HEK293 (cell line): ENCODE data around the gene DGKB.

Experiments
- CTCF ChIA-PET: fragments of 350-600 bp; formaldehyde crosslinking; extraction: SDS; loops from one replicate; lab custom pipeline; 2021; ENCODE audit warnings: antibody characterized with exemption; lab: Yijun Ruan, JAX
- POLR2A ChIA-PET: fragments of 300-600 bp; formaldehyde crosslinking; extraction: SDS; loops from one replicate; lab custom pipeline; 2020; ENCODE audit warnings: antibody characterized with exemption, inconsistent platforms; lab: Yijun Ruan, JAX
- H3K27ac ChIP-seq: fragments of 200-500 bp; sonication (Bioruptor generic); 2 replicates; pipeline ENCODE4 v1.5.1; 2014; ENCODE audit warnings: low read depth, low read length, control low read depth, inconsistent platforms; ENCODE audit errors: extremely low read depth
- H3K36me3 ChIP-seq, 2 experiments: fragments of 200-500 bp in 1 of 2; sonication (Bioruptor generic) in 1 of 2; 1 replicate in 1 of 2; 2 replicates in 1 of 2; pipeline ENCODE4 v1.5.1; 2014 to 2017; ENCODE audit warnings: inconsistent platforms in 2 of 2, low read length in 2 of 2; ENCODE audit not compliant: control insufficient read depth in 2 of 2, insufficient read depth in 1 of 2
- H3K4me1 ChIP-seq: fragments of 200-500 bp; sonication (Bioruptor generic); 2 replicates; pipeline ENCODE4 v1.5.1; 2014; ENCODE audit warnings: mild to moderate bottlenecking, low read length, inconsistent platforms; ENCODE audit not compliant: control insufficient read depth, insufficient read depth
- H3K4me3 ChIP-seq: 2 replicates; pipeline ENCODE4 v1.5.1; 2011; ENCODE audit warnings: low read depth, mild to moderate bottlenecking, control low read depth, low read length, moderate library complexity
- H3K9me3 ChIP-seq: fragments of 200-500 bp; sonication (Bioruptor generic); 2 replicates; pipeline ENCODE4 v1.5.1; 2014; ENCODE audit warnings: low read depth, low read length, inconsistent platforms; ENCODE audit not compliant: control insufficient read depth, insufficient read depth
- FEZF1 ChIP-seq: fragments of 450-650 bp; formaldehyde crosslinking; IDR thresholded peaks from 2 replicates; pipeline ENCODE4 v1.5.1; 2016; ENCODE audit warnings: missing biosample characterization, missing genetic modification characterization
- HOXC10 ChIP-seq: sonication (generic); formaldehyde crosslinking; IDR thresholded peaks from 2 replicates; pipeline ENCODE4 v1.8.1; 2023; ENCODE audit warnings: mild to moderate bottlenecking, missing genetic modification reagents
- IKZF3 ChIP-seq: fragments of 450-650 bp; IDR thresholded peaks from 2 replicates; pipeline ENCODE4 v1.5.0; 2018; ENCODE audit warnings: missing biosample characterization, mild to moderate bottlenecking, missing genetic modification characterization, moderate library complexity
- MZF1 ChIP-seq: fragments of 450-650 bp; formaldehyde crosslinking; IDR thresholded peaks from 2 replicates; pipeline ENCODE4 v1.5.1; 2017; ENCODE audit warnings: missing biosample characterization, missing genetic modification characterization, borderline replicate concordance
- RBAK ChIP-seq: fragments of 450-650 bp; formaldehyde crosslinking; IDR thresholded peaks from 2 replicates; pipeline ENCODE4 v1.5.1; 2016; ENCODE audit warnings: missing biosample characterization, missing genetic modification characterization
- SP2 ChIP-seq: fragments of 450-650 bp; formaldehyde crosslinking; IDR thresholded peaks from 2 replicates; pipeline ENCODE4 v1.5.1; 2016; ENCODE audit warnings: missing biosample characterization, missing genetic modification characterization
- TRIM28 ChIP-seq: IDR thresholded peaks from 2 replicates; pipeline ENCODE4 v1.6.1; 2011; ENCODE audit warnings: low read length, control low read depth, borderline replicate concordance
- WT1 ChIP-seq: fragments of 450-650 bp; formaldehyde crosslinking; IDR thresholded peaks from 2 replicates; pipeline ENCODE4 v1.5.1; 2016; ENCODE audit warnings: missing biosample characterization, missing genetic modification characterization
- ZBTB7A ChIP-seq: fragments of 450-650 bp; formaldehyde crosslinking; IDR thresholded peaks from 2 replicates; pipeline ENCODE4 v1.5.1; 2016; ENCODE audit warnings: low read depth, missing biosample characterization, missing genetic modification characterization
- ZFP69B ChIP-seq: fragments of 450-650 bp; formaldehyde crosslinking; IDR thresholded peaks from 2 replicates; pipeline ENCODE4 v1.5.1; 2016; ENCODE audit warnings: missing biosample characterization, missing genetic modification characterization
- ZNF114 ChIP-seq: fragments of 450-650 bp; formaldehyde crosslinking; IDR thresholded peaks from 2 replicates; pipeline ENCODE4 v1.5.0; 2017; ENCODE audit warnings: missing biosample characterization, missing genetic modification characterization
- ZNF155 ChIP-seq: fragments of 450-650 bp; formaldehyde crosslinking; IDR thresholded peaks from 2 replicates; pipeline ENCODE4 v1.5.1; 2016; ENCODE audit warnings: missing biosample characterization, missing genetic modification characterization
- ZNF169 ChIP-seq: fragments of 450-650 bp; formaldehyde crosslinking; IDR thresholded peaks from 2 replicates; pipeline ENCODE4 v1.5.1; 2016; ENCODE audit warnings: missing biosample characterization, missing genetic modification characterization
- ZNF19 ChIP-seq: fragments of 450-650 bp; formaldehyde crosslinking; IDR thresholded peaks from 2 replicates; pipeline ENCODE4; 2016; ENCODE audit warnings: missing biosample characterization, missing genetic modification characterization, low read depth
- ZNF311 ChIP-seq: fragments of 450-650 bp; formaldehyde crosslinking; IDR thresholded peaks from 2 replicates; pipeline ENCODE4 v1.5.1; 2017; ENCODE audit warnings: missing biosample characterization, missing genetic modification characterization, borderline replicate concordance
- ZNF398 ChIP-seq: fragments of 450-650 bp; formaldehyde crosslinking; IDR thresholded peaks from 2 replicates; pipeline ENCODE4 v1.5.1; 2017; ENCODE audit warnings: missing biosample characterization, missing genetic modification characterization
- ZNF404 ChIP-seq: fragments of 450-650 bp; formaldehyde crosslinking; IDR thresholded peaks from 2 replicates; pipeline ENCODE4 v1.5.1; 2017; ENCODE audit warnings: missing biosample characterization, missing genetic modification characterization
- ZNF416 ChIP-seq: fragments of 450-650 bp; formaldehyde crosslinking; IDR thresholded peaks from 2 replicates; pipeline ENCODE4 v1.5.1; 2016; ENCODE audit warnings: missing biosample characterization, missing genetic modification characterization
- ZNF423 ChIP-seq: fragments of 450-650 bp; formaldehyde crosslinking; IDR thresholded peaks from 2 replicates; pipeline ENCODE4 v1.5.1; 2016; ENCODE audit warnings: missing biosample characterization, missing genetic modification characterization
- ZNF558 ChIP-seq: fragments of 450-650 bp; formaldehyde crosslinking; IDR thresholded peaks from 2 replicates; pipeline ENCODE4 v1.5.1; 2016; ENCODE audit warnings: missing biosample characterization, missing genetic modification characterization
- ZNF610 ChIP-seq: fragments of 450-650 bp; formaldehyde crosslinking; IDR thresholded peaks from 2 replicates; pipeline ENCODE4 v1.5.1; 2016; ENCODE audit warnings: missing biosample characterization, missing genetic modification characterization, borderline replicate concordance
- ZNF639 ChIP-seq: fragments of 450-650 bp; formaldehyde crosslinking; IDR thresholded peaks from 2 replicates; pipeline ENCODE4 v1.5.1; 2016; ENCODE audit warnings: missing biosample characterization, missing genetic modification characterization
- ZNF660 ChIP-seq: fragments of 450-650 bp; IDR thresholded peaks from 2 replicates; pipeline ENCODE4 v1.5.1; 2018; ENCODE audit warnings: missing biosample characterization, mild to moderate bottlenecking, missing genetic modification characterization

DGKB gene

GRCh38 chr7:14761510-14762296 is 140.8 kb downstream of the DGKB start:
- CTCF ChIA-PET, result interaction anchor here (1.1 kb wide), 1 partner anchor 27 kb away, joined by 3 read pairs; no protein-coding TSS in a partner anchor
- Histone ChIP-seq H3K36me3 (no peaks in the 10 kb centered on the region), H3K9me3 (no peaks in the 10 kb centered on the region), H3K27ac (no peak overlapping the region), H3K4me3 (no peak overlapping the region), H3K4me1 (no peaks in the 10 kb centered on the region)
- POLR2A ChIA-PET, result no interaction called here
- TF ChIP-seq ZFP69B (tag by site-specific recombination) (no peak), ZNF639 (tag by site-specific recombination) (no peak), FEZF1 (tag by site-specific recombination) (no peak), ZNF155 (tag by site-specific recombination) (no peak), ZNF19 (tag by site-specific recombination) (no peak), WT1 (tag by site-specific recombination) (no peak), ZNF404 (tag by site-specific recombination) (no peak), HOXC10 (CRISPR knock-in tag) (no peak), ZNF311 (tag by site-specific recombination) (no peak), ZNF114 (tag by site-specific recombination) (no peak), MZF1 (tag by site-specific recombination) (no peak), ZNF610 (no peak), IKZF3 (no peak), ZNF416 (no peak), ZNF169 (tag by site-specific recombination) (no peak), TRIM28 (no peak)

GRCh38 chr7:14760730-14761478 is 141.6 kb downstream of the DGKB start:
- CTCF ChIA-PET, result no interaction called here
- TF ChIP-seq SP2 (tag by site-specific recombination) (no peak), ZNF660 (tag by site-specific recombination) (no peak), RBAK (tag by site-specific recombination) (no peak), ZBTB7A (tag by site-specific recombination) (no peak), ZNF423 (tag by site-specific recombination) (no peak), ZNF558 (tag by site-specific recombination) (no peak), ZNF398 (tag by site-specific recombination) (no peak), ZNF155 (tag by site-specific recombination) (no peak)
- H3K4me1 ChIP-seq, result no peaks in the 10 kb centered on the region
- no peaks in the 10 kb centered on the region for H3K9me3 ChIP-seq
- no peaks in the 10 kb centered on the region for H3K36me3 ChIP-seq
- POLR2A ChIA-PET, result no interaction called here
- H3K27ac ChIP-seq, result no peak overlapping the region
- H3K4me3 ChIP-seq, result no peak overlapping the region
